ENCODE measurements around the gene SEPTIN11. TPM values are rescaled to one million over a fixed set of nuclear protein-coding genes. Genes with fewer than 3 reads are reported as not detected.
A peak's percentile ranks its signal among the peaks of the same experiment; 100 is the strongest.
"Not testable (repeated sequence)": the region's sequence is repeated elsewhere in the genome, so short reads cannot be mapped to it uniquely, and the experiment has no call there.

Gene SEPTIN11
- total and polyA plus RNA-seq, 2 donors from 2014 or later, result 38.0 to 118 TPM

GRCh38 chr4:76962406-76963130 lies 13.0 kb downstream of the SEPTIN11 start:
- intact Hi-C loops (cut with DNase I), result no loop called here
- peaks cover 0 to 29% (median 9%) of the 10 kb centered on the region in 3 donors for H3K4me1 ChIP-seq (ENCODE audit: control insufficient read depth in 2 of 3, insufficient read depth in 2 of 3, low read depth in 1 of 3, low read length in 3 of 3)
- no peak for DNase-seq
- TF ChIP-seq, protein P1, sequence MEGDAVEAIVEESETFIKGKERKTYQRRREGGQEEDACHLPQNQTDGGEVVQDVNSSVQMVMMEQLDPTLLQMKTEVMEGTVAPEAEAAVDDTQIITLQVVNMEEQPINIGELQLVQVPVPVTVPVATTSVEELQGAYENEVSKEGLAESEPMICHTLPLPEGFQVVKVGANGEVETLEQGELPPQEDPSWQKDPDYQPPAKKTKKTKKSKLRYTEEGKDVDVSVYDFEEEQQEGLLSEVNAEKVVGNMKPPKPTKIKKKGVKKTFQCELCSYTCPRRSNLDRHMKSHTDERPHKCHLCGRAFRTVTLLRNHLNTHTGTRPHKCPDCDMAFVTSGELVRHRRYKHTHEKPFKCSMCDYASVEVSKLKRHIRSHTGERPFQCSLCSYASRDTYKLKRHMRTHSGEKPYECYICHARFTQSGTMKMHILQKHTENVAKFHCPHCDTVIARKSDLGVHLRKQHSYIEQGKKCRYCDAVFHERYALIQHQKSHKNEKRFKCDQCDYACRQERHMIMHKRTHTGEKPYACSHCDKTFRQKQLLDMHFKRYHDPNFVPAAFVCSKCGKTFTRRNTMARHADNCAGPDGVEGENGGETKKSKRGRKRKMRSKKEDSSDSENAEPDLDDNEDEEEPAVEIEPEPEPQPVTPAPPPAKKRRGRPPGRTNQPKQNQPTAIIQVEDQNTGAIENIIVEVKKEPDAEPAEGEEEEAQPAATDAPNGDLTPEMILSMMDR (IDR thresholded peaks at IDR 0.05; ENCODE audit: borderline replicate concordance, extremely low read depth, insufficient read depth), result no peak
- no peak overlapping the region for H3K9ac ChIP-seq (ENCODE audit: low read length in 3 of 3)
- H3K4me3 ChIP-seq (ENCODE audit: low read length in 3 of 3), result no peak overlapping the region
- no peaks in the 10 kb centered on the region for H3K36me3 ChIP-seq (ENCODE audit: control insufficient read depth in 2 of 3, insufficient read depth in 3 of 3, low read length in 3 of 3)
- no peak overlapping the region for H3K27ac ChIP-seq (ENCODE audit: low read depth in 2 of 2, low read length in 2 of 2)
- no peaks in the 10 kb centered on the region for H3K27me3 ChIP-seq (ENCODE audit: control insufficient read depth, insufficient read depth, low read length)
- no peak for FAIRE-seq
- H3K9me3 ChIP-seq (ENCODE audit: control insufficient read depth in 2 of 3, insufficient read depth in 1 of 3, low read length in 3 of 3), result no peaks in the 10 kb centered on the region

- Histone ChIP-seq H3K9me3 (ENCODE audit: control insufficient read depth in 2 of 3, insufficient read depth in 1 of 3, low read length in 3 of 3) (no peaks in the 10 kb centered on the region), H3K4me1 (ENCODE audit: control insufficient read depth in 2 of 3, insufficient read depth in 2 of 3, low read depth in 1 of 3, low read length in 3 of 3) (peaks cover 0 to 23% (median 8%) of the 10 kb centered on the region in 3 donors), H3K36me3 (ENCODE audit: control insufficient read depth in 2 of 3, insufficient read depth in 3 of 3, low read length in 3 of 3) (no peaks in the 10 kb centered on the region), H3K9ac (ENCODE audit: low read length in 3 of 3) (no peak overlapping the region), H3K27me3 (ENCODE audit: control insufficient read depth, insufficient read depth, low read length) (no peaks in the 10 kb centered on the region), H3K27ac (ENCODE audit: low read depth in 2 of 2, low read length in 2 of 2) (no peak overlapping the region), H3K4me3 (ENCODE audit: low read length in 3 of 3) (peak overlapping the region in 1 of 3 donors; percentile 4)
- TF ChIP-seq, protein P1 (IDR thresholded peaks at IDR 0.05; ENCODE audit: borderline replicate concordance, extremely low read depth, insufficient read depth), result no peak
- FAIRE-seq (no peak), DNase-seq (no peak)
- intact Hi-C loops (cut with DNase I), result no loop called here
Measured at GRCh38 chr4:76963131-76963750, 13.7 kb downstream of the SEPTIN11 start.

- FAIRE-seq; H3K27me3 ChIP-seq (ENCODE audit: control insufficient read depth, insufficient read depth, low read length); intact Hi-C loops (cut with DNase I); H3K4me3 ChIP-seq (ENCODE audit: low read length in 3 of 3); DNase-seq; H3K27ac ChIP-seq (ENCODE audit: low read depth in 2 of 2, low read length in 2 of 2); H3K9ac ChIP-seq (ENCODE audit: low read length in 3 of 3); H3K36me3 ChIP-seq (ENCODE audit: control insufficient read depth in 2 of 3, insufficient read depth in 3 of 3, low read length in 3 of 3); H3K9me3 ChIP-seq (ENCODE audit: control insufficient read depth in 2 of 3, insufficient read depth in 1 of 3, low read length in 3 of 3): not testable (repeated sequence)
- H3K4me1 ChIP-seq (ENCODE audit: control insufficient read depth in 2 of 3, insufficient read depth in 2 of 3, low read depth in 1 of 3, low read length in 3 of 3), result peaks cover under 1 to 24% (median 8%) of the 10 kb centered on the region in 3 donors
Measured at GRCh38 chr4:76963927-76964326, 14.4 kb downstream of the SEPTIN11 start.

DNA sequence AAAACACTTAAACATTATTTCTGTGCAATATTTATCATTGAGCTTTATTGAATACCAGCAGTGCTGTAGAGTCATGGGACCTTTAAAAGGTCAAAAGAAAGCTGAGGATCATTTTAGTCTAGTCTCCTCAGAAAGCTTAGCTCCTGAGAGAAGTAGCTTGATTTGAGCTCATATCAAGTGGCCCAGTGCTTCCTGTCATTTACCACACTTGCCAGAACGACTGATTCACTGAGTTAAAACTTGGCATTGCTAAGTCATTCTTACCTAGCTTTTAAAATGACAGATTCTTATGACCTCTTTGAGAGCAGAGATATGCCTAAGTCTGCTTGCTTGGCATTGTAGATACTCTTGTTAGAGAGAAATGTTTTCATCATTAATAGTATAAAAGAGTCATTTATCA lies 15.2 kb downstream of the SEPTIN11 start:
- Histone ChIP-seq H3K27ac (ENCODE audit: low read depth in 2 of 2, low read length in 2 of 2) (no peak overlapping the region), H3K27me3 (ENCODE audit: control insufficient read depth, insufficient read depth, low read length) (no peaks in the 10 kb centered on the region), H3K9me3 (ENCODE audit: control insufficient read depth in 2 of 3, insufficient read depth in 1 of 3, low read length in 3 of 3) (no peaks in the 10 kb centered on the region), H3K4me3 (ENCODE audit: low read length in 3 of 3) (no peak overlapping the region), H3K4me1 (ENCODE audit: control insufficient read depth in 2 of 3, insufficient read depth in 2 of 3, low read depth in 1 of 3, low read length in 3 of 3) (peaks cover 4 to 28% (median 8%) of the 10 kb centered on the region in 3 donors), H3K36me3 (ENCODE audit: control insufficient read depth in 2 of 3, insufficient read depth in 3 of 3, low read length in 3 of 3) (no peaks in the 10 kb centered on the region), H3K9ac (ENCODE audit: low read length in 3 of 3) (no peak overlapping the region)
- TF ChIP-seq, protein P1 (IDR thresholded peaks at IDR 0.05; ENCODE audit: borderline replicate concordance, extremely low read depth, insufficient read depth), result no peak
- intact Hi-C loops (cut with DNase I), result no loop called here
- DNase-seq (no peak), FAIRE-seq (no peak)
